ENCODE data around the gene TBC1D22A. TPM values are rescaled to one million over a fixed set of nuclear protein-coding genes. Genes with fewer than 3 reads are reported as not detected.

TBC1D22A gene
- 17.3 and 19.2 TPM in 2 replicates for total RNA-seq

DNA sequence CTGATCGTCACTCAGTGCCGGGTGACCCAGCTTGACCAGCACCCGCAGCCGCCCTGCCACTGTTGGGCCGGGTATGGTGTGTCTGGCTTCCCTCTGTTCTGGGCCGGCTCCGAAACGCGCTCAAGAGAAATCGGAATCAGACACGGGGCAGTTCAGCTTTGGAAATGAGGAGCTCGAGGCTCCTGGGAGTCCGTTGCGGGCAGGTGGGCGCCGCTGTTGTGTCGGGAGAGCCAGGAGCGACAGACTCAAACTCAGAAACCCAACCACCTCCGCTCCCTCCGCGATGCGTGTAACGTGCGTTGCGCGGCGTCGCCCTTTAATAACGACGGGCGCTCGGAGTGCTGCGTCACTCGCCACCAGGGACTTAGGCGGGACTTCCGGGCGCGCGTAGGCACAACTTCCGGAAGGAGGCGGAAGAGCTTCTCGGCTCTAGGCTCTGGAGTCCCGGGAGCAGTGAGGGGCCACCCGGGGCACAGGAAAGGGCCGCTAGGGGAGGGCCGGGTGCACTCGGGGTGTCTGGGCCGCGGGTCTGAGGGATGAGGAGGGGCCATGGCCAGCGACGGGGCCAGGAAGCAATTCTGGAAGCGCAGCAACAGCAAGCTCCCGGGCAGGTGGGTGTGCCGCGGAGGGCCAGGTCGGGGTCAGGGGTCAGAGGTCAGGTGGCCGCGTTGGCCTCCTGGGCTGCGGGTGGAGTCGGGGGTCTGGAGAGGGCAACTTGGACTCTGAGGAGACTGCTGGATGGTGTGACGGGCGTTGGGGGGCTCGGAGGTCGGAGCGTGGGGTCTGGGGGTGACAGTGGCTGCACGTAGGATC is at the start of gene TBC1D22A:
Gene TBC1D22A (plus strand): TSS at position 413 of the 813 bp plus-strand sequence. CDS start 137 bp downstream, at position 550.

DNA sequence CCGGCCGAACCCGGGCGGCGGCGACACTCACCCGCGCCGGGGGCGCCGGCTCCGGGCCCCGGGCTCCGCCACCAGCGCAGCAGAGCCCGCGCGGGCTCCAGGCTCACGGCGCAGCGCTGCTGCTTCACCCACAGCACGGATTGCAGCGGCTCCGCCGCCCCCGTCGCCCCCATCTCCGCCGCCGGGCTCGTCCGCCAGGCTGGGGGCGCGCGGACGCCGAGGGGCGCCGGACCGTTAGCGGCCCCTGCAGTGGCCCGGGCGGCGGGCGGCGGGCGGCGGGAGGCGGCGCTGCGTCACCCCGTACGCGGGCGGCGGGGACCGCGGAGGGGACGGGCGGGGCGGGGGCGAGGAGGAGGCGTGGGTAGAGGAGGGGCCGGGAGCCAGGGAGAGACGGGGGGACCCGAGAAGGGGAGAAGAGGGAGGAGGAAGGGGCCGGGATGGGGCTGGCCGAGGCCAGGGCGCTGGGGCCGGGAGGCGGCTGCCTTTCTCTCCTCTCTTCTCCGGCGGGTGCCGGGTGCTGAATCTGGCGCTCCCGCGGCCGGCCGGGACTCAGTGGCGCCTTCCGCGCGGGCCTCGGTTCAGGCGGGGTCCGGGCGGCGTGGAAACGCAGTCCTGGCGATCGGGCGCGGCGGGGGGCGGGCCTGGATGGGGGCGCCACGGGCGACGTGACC is 24.3 kb upstream of the TBC1D22A start, which contains the start of gene CERK:
Gene CERK (minus strand): TSS at position 277 of the 671 bp plus-strand sequence. CDS start 104 bp downstream, at position 173.

Other genes starting within 250 kb of the TBC1D22A start
- gene CELSR1, start 225.0 kb upstream of the TBC1D22A start, total RNA-seq: 1.1 and 2.8 TPM in 2 replicates
- gene GRAMD4, start 142.3 kb upstream of the TBC1D22A start, total RNA-seq: 25.8 and 26.8 TPM in 2 replicates
- 20.4 and 25.9 TPM in 2 replicates for gene CERK, start 24.4 kb upstream of the TBC1D22A start, total RNA-seq